ENCODE results near the gene CYP2J2.
"Not testable (repeated sequence)": the region's sequence is repeated elsewhere in the genome, so short reads cannot be mapped to it uniquely, and the experiment has no call there.

Gene CYP2J2

GRCh38 chr1:59926381-59927123, at the start of gene CYP2J2:
Gene CYP2J2 (minus strand): TSS chr1:59926773. CDS start chr1:59926746, 27 bp downstream.
- peak within 1 kb of the TSS; percentile 51 to 71 (median 58) for H3K4me3 ChIP-seq (ENCODE audit: low read depth in 1 of 5, low read length in 5 of 5)
- H3K4me1 ChIP-seq (ENCODE audit: control insufficient read depth in 5 of 5, insufficient read depth in 5 of 5, low read length in 5 of 5): peaks cover 0 to 12% (median 9%) of the 10 kb centered on the region in 5 donors
- H3K27ac ChIP-seq (ENCODE audit: low read depth, low read length): no peak within 1 kb of the TSS
- peaks cover 5 to 18% (median 14%) of the 10 kb centered on the region in 5 donors for H3K9me3 ChIP-seq (ENCODE audit: control insufficient read depth in 5 of 5, low read length in 5 of 5)
- H3K9ac ChIP-seq (ENCODE audit: low read length in 5 of 5): peak within 1 kb of the TSS in 2 of 5 donors; percentile 21 to 58
- no peaks in the 10 kb centered on the region for H3K36me3 ChIP-seq (ENCODE audit: control insufficient read depth in 5 of 5, insufficient read depth in 5 of 5, low read length in 5 of 5)
- peaks cover 8 to 17% (median 11%) of the 10 kb centered on the region in 5 donors for H3K27me3 ChIP-seq (ENCODE audit: control insufficient read depth in 5 of 5, insufficient read depth in 4 of 5, low read length in 5 of 5)

GRCh38 chr1:59973719-59974118, 47.1 kb upstream of the CYP2J2 start:
- H3K36me3 ChIP-seq (ENCODE audit: control insufficient read depth in 5 of 5, insufficient read depth in 5 of 5, low read length in 5 of 5): no peaks in the 10 kb centered on the region
- H3K9ac ChIP-seq (ENCODE audit: low read length in 5 of 5): no peak overlapping the region
- no peak overlapping the region for H3K27ac ChIP-seq (ENCODE audit: low read depth, low read length)
- H3K27me3 ChIP-seq (ENCODE audit: control insufficient read depth in 5 of 5, insufficient read depth in 4 of 5, low read length in 5 of 5): peaks cover 0 to 10% (median 5%) of the 10 kb centered on the region in 5 donors
- no peak overlapping the region for H3K4me3 ChIP-seq (ENCODE audit: low read depth in 1 of 5, low read length in 5 of 5)
- no peaks in the 10 kb centered on the region for H3K9me3 ChIP-seq (ENCODE audit: control insufficient read depth in 5 of 5, low read length in 5 of 5)
- peaks cover 0 to 10% (median 5%) of the 10 kb centered on the region in 5 donors for H3K4me1 ChIP-seq (ENCODE audit: control insufficient read depth in 5 of 5, insufficient read depth in 5 of 5, low read length in 5 of 5)

GRCh38 chr1:59972216-59972927, 45.8 kb upstream of the CYP2J2 start:
- peaks cover 0 to 10% (median 5%) of the 10 kb centered on the region in 5 donors for H3K27me3 ChIP-seq (ENCODE audit: control insufficient read depth in 5 of 5, insufficient read depth in 4 of 5, low read length in 5 of 5)
- no peak overlapping the region for H3K27ac ChIP-seq (ENCODE audit: low read depth, low read length)
- peaks cover 0 to 10% (median 5%) of the 10 kb centered on the region in 5 donors for H3K4me1 ChIP-seq (ENCODE audit: control insufficient read depth in 5 of 5, insufficient read depth in 5 of 5, low read length in 5 of 5)
- no peaks in the 10 kb centered on the region for H3K36me3 ChIP-seq (ENCODE audit: control insufficient read depth in 5 of 5, insufficient read depth in 5 of 5, low read length in 5 of 5)
- no peaks in the 10 kb centered on the region for H3K9me3 ChIP-seq (ENCODE audit: control insufficient read depth in 5 of 5, low read length in 5 of 5)
- H3K4me3 ChIP-seq (ENCODE audit: low read depth in 1 of 5, low read length in 5 of 5): no peak overlapping the region
- H3K9ac ChIP-seq (ENCODE audit: low read length in 5 of 5): no peak overlapping the region

- Histone ChIP-seq H3K27ac (ENCODE audit: low read depth, low read length) (no peak overlapping the region), H3K27me3 (ENCODE audit: control insufficient read depth in 5 of 5, insufficient read depth in 4 of 5, low read length in 5 of 5) (peaks cover 0 to 10% (median 4%) of the 10 kb centered on the region in 5 donors), H3K36me3 (ENCODE audit: control insufficient read depth in 5 of 5, insufficient read depth in 5 of 5, low read length in 5 of 5) (no peaks in the 10 kb centered on the region), H3K4me1 (ENCODE audit: control insufficient read depth in 5 of 5, insufficient read depth in 5 of 5, low read length in 5 of 5) (peaks cover 0 to 6% (median 5%) of the 10 kb centered on the region in 5 donors), H3K9ac (ENCODE audit: low read length in 5 of 5) (no peak overlapping the region), H3K9me3 (ENCODE audit: control insufficient read depth in 5 of 5, low read length in 5 of 5) (no peaks in the 10 kb centered on the region), H3K4me3 (ENCODE audit: low read depth in 1 of 5, low read length in 5 of 5) (no peak overlapping the region)
Measured at GRCh38 chr1:59971464-59971911, 44.9 kb upstream of the CYP2J2 start.

GRCh38 chr1:59969542-59970175, 43.1 kb upstream of the CYP2J2 start:
- not testable (repeated sequence) for H3K36me3 ChIP-seq (ENCODE audit: control insufficient read depth in 5 of 5, insufficient read depth in 5 of 5, low read length in 5 of 5); H3K27me3 ChIP-seq (ENCODE audit: control insufficient read depth in 5 of 5, insufficient read depth in 4 of 5, low read length in 5 of 5); H3K27ac ChIP-seq (ENCODE audit: low read depth, low read length); H3K9me3 ChIP-seq (ENCODE audit: control insufficient read depth in 5 of 5, low read length in 5 of 5); H3K4me3 ChIP-seq (ENCODE audit: low read depth in 1 of 5, low read length in 5 of 5); H3K4me1 ChIP-seq (ENCODE audit: control insufficient read depth in 5 of 5, insufficient read depth in 5 of 5, low read length in 5 of 5); H3K9ac ChIP-seq (ENCODE audit: low read length in 5 of 5)

- H3K4me3 ChIP-seq (ENCODE audit: low read depth in 1 of 5, low read length in 5 of 5); H3K27me3 ChIP-seq (ENCODE audit: control insufficient read depth in 5 of 5, insufficient read depth in 4 of 5, low read length in 5 of 5); H3K9ac ChIP-seq (ENCODE audit: low read length in 5 of 5); H3K27ac ChIP-seq (ENCODE audit: low read depth, low read length); H3K4me1 ChIP-seq (ENCODE audit: control insufficient read depth in 5 of 5, insufficient read depth in 5 of 5, low read length in 5 of 5); H3K36me3 ChIP-seq (ENCODE audit: control insufficient read depth in 5 of 5, insufficient read depth in 5 of 5, low read length in 5 of 5); H3K9me3 ChIP-seq (ENCODE audit: control insufficient read depth in 5 of 5, low read length in 5 of 5): not testable (repeated sequence)
Measured at GRCh38 chr1:59968746-59969145, 42.2 kb upstream of the CYP2J2 start.

- Histone ChIP-seq H3K27me3 (ENCODE audit: control insufficient read depth in 5 of 5, insufficient read depth in 4 of 5, low read length in 5 of 5) (peaks cover 0 to 3% (median 0%) of the 10 kb centered on the region in 5 donors), H3K27ac (ENCODE audit: low read depth, low read length) (no peak overlapping the region), H3K4me3 (ENCODE audit: low read depth in 1 of 5, low read length in 5 of 5) (no peak overlapping the region), H3K9me3 (ENCODE audit: control insufficient read depth in 5 of 5, low read length in 5 of 5) (no peaks in the 10 kb centered on the region), H3K4me1 (ENCODE audit: control insufficient read depth in 5 of 5, insufficient read depth in 5 of 5, low read length in 5 of 5) (peaks cover 0 to 6% (median 5%) of the 10 kb centered on the region in 5 donors), H3K36me3 (ENCODE audit: control insufficient read depth in 5 of 5, insufficient read depth in 5 of 5, low read length in 5 of 5) (no peaks in the 10 kb centered on the region), H3K9ac (ENCODE audit: low read length in 5 of 5) (no peak overlapping the region)
Measured at GRCh38 chr1:59967780-59968179, 41.2 kb upstream of the CYP2J2 start.

GRCh38 chr1:59967141-59967697, 40.6 kb upstream of the CYP2J2 start:
- Histone ChIP-seq H3K27ac (ENCODE audit: low read depth, low read length) (no peak overlapping the region), H3K4me3 (ENCODE audit: low read depth in 1 of 5, low read length in 5 of 5) (no peak overlapping the region), H3K9me3 (ENCODE audit: control insufficient read depth in 5 of 5, low read length in 5 of 5) (no peaks in the 10 kb centered on the region), H3K27me3 (ENCODE audit: control insufficient read depth in 5 of 5, insufficient read depth in 4 of 5, low read length in 5 of 5) (peaks cover 0 to under 1% (median 0%) of the 10 kb centered on the region in 5 donors), H3K9ac (ENCODE audit: low read length in 5 of 5) (no peak overlapping the region), H3K4me1 (ENCODE audit: control insufficient read depth in 5 of 5, insufficient read depth in 5 of 5, low read length in 5 of 5) (peaks cover 0 to 6% (median 5%) of the 10 kb centered on the region in 5 donors), H3K36me3 (ENCODE audit: control insufficient read depth in 5 of 5, insufficient read depth in 5 of 5, low read length in 5 of 5) (no peaks in the 10 kb centered on the region)

GRCh38 chr1:59952065-59952464, 25.5 kb upstream of the CYP2J2 start:
- peaks cover 0 to 2% (median 0%) of the 10 kb centered on the region in 5 donors for H3K4me1 ChIP-seq (ENCODE audit: control insufficient read depth in 5 of 5, insufficient read depth in 5 of 5, low read length in 5 of 5)
- no peaks in the 10 kb centered on the region for H3K36me3 ChIP-seq (ENCODE audit: control insufficient read depth in 5 of 5, insufficient read depth in 5 of 5, low read length in 5 of 5)
- H3K9me3 ChIP-seq (ENCODE audit: control insufficient read depth in 5 of 5, low read length in 5 of 5): no peaks in the 10 kb centered on the region
- H3K9ac ChIP-seq (ENCODE audit: low read length in 5 of 5): no peak overlapping the region
- no peak overlapping the region for H3K27ac ChIP-seq (ENCODE audit: low read depth, low read length)
- H3K4me3 ChIP-seq (ENCODE audit: low read depth in 1 of 5, low read length in 5 of 5): no peak overlapping the region
- H3K27me3 ChIP-seq (ENCODE audit: control insufficient read depth in 5 of 5, insufficient read depth in 4 of 5, low read length in 5 of 5): peaks cover 0 to 3% (median 0%) of the 10 kb centered on the region in 5 donors

All from subcutaneous abdominal adipose tissue (tissue), 5 donors.